Stimulated activated naive B cell treated with anti-CD40 and anti-IgM and Interleukin-4, amounts not matched to agents 10 μg/mL and 1 μg/mL and 100 μg/mL, for 72 hours (primary cell): Measurements from ENCODE around the gene EMP3.
"Not testable (repeated sequence)": the region's sequence is repeated elsewhere in the genome, so short reads cannot be mapped to it uniquely, and the experiment has no call there.

Source experiments
- ATAC-seq, 2 donors: fragments of 150-1000 bp; cut with Tn5 transposase; replicated peaks; 2 replicates each; pipeline ENCODE4 v1.10.0; 2021; ENCODE audit warnings: moderate library complexity in 1 of 2
- DNase-seq: peaks from one replicate; pipeline ENCODE4 v3.0.0; 2021
- H3K27ac Mint-ChIP-seq: one replicate; pipeline ENCODE4 v1.8.0; 2022; ENCODE audit warnings: mild to moderate bottlenecking, mixed read lengths
- H3K27me3 Mint-ChIP-seq, 2 donors: one replicate each; pipeline ENCODE4 v1.8.0; 2022; ENCODE audit warnings: mixed read lengths in 2 of 2
- H3K36me3 Mint-ChIP-seq, 2 donors: one replicate each; pipeline ENCODE4 v1.8.0; 2022; ENCODE audit warnings: mixed read lengths in 2 of 2, mild to moderate bottlenecking in 1 of 2
- H3K4me1 Mint-ChIP-seq, 2 donors: one replicate each; pipeline ENCODE4 v1.8.0; 2022; ENCODE audit warnings: mixed read lengths in 2 of 2, mild to moderate bottlenecking in 1 of 2
- H3K4me3 Mint-ChIP-seq, 2 donors: one replicate each; pipeline ENCODE4 v1.8.0; 2022; ENCODE audit warnings: mild to moderate bottlenecking in 2 of 2, mixed read lengths in 2 of 2, moderate library complexity in 1 of 2
- H3K9me3 Mint-ChIP-seq, 2 donors: one replicate each; pipeline ENCODE4 v1.8.0; 2022; ENCODE audit warnings: mixed read lengths in 2 of 2, mild to moderate bottlenecking in 1 of 2

EMP3 gene

GRCh38 chr19:48365602-48366001 lies 40.2 kb downstream of the EMP3 start:
- Mint-ChIP-seq H3K27ac (peak overlapping the region; percentile 95), H3K36me3 (no peaks in the 10 kb centered on the region), H3K27me3 (no peaks in the 10 kb centered on the region), H3K4me1 (peaks cover 12 to 29% of the 10 kb centered on the region in 2 donors), H3K9me3 (no peaks in the 10 kb centered on the region), H3K4me3 (peak overlapping the region in 1 of 2 donors; percentile 92)
- ATAC-seq (no peak), DNase-seq (no peak)

DNA sequence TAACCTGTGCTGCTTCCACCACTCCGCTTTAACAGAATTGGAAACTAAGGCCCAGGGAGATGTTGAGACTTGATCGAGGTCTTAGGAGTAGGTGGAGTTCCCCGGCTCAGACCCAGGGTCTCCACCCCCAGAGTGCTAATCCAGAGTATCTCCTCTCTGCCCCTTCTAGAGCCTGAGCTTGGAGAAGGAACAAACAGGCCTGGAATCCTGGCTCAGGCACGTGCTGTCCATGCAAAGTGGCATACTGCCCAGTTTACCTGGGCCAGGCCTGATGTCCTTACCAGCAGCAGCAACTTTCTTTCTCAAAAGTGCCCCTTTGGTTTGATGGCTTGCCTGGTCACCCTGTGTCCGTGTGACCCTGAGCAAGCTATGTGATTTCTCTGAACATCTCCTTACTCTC lies 42.5 kb downstream of the EMP3 start:
- Mint-ChIP-seq H3K4me1 (peaks cover 10 to 25% of the 10 kb centered on the region in 2 donors), H3K9me3 (no peaks in the 10 kb centered on the region), H3K4me3 (no peak overlapping the region), H3K27ac (no peak overlapping the region), H3K27me3 (peaks cover under 1 to 3% of the 10 kb centered on the region in 2 donors), H3K36me3 (no peaks in the 10 kb centered on the region)
- no peak for ATAC-seq
- DNase-seq: no peak

DNA sequence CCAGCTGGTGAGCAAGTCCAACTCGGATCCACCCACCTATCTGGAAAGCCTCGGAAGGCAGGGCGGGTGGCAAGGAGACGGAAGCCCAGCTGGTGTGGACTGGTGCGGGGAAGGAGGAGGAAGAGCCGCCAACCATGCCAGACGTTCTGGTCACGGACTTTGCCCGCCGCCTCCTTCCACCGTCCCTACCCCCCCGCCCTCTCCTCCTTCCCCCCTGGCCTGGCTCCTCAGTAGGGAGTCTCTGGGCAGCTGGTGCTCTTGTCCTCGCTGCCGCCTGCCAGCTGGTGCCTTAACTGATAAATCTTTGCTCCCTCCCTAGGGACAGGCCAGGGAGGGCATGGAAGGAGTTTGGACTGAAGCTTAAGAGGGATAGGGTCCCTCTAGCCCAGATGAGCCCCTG lies 43.6 kb downstream of the EMP3 start:
- H3K27ac Mint-ChIP-seq: no peak overlapping the region
- DNase-seq: no peak
- H3K4me1 Mint-ChIP-seq: peaks cover 6 to 15% of the 10 kb centered on the region in 2 donors
- H3K4me3 Mint-ChIP-seq: no peak overlapping the region
- ATAC-seq: no peak
- peaks cover 6 to 11% of the 10 kb centered on the region in 2 donors for H3K27me3 Mint-ChIP-seq
- no peaks in the 10 kb centered on the region for H3K9me3 Mint-ChIP-seq
- no peaks in the 10 kb centered on the region for H3K36me3 Mint-ChIP-seq

GRCh38 chr19:48370955-48371354 lies 45.6 kb downstream of the EMP3 start:
- no peaks in the 10 kb centered on the region for H3K9me3 Mint-ChIP-seq
- H3K4me1 Mint-ChIP-seq: no peaks in the 10 kb centered on the region
- ATAC-seq: no peak
- H3K36me3 Mint-ChIP-seq: no peaks in the 10 kb centered on the region
- H3K27me3 Mint-ChIP-seq: peaks cover 6 to 11% of the 10 kb centered on the region in 2 donors
- H3K4me3 Mint-ChIP-seq: no peak overlapping the region
- DNase-seq: no peak
- H3K27ac Mint-ChIP-seq: no peak overlapping the region

GRCh38 chr19:48371367-48371766 lies 46.0 kb downstream of the EMP3 start:
- H3K4me1 Mint-ChIP-seq: no peaks in the 10 kb centered on the region
- no peak for ATAC-seq
- no peak for DNase-seq
- no peaks in the 10 kb centered on the region for H3K9me3 Mint-ChIP-seq
- H3K36me3 Mint-ChIP-seq: no peaks in the 10 kb centered on the region
- H3K27me3 Mint-ChIP-seq: peaks cover 6 to 11% of the 10 kb centered on the region in 2 donors
- no peak overlapping the region for H3K27ac Mint-ChIP-seq
- no peak overlapping the region for H3K4me3 Mint-ChIP-seq

DNA sequence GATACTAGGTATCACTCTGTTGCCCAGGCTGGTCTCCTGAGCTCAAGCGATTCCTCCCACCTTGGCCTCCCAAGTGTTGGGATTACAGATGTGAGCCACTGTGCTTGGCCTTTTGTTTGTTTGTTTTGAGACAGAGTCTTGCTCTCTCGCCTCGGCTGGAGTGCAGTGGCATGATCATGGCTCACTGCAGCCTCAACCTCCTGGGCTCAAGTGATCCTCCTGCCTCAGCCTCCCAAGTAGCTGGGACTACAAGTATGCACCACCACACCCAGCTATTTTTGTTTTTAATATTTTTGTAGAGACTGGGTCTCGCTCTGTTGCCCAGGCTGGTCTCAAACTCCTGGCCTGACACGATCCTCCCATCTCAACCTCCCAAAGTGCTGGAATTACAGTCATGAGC lies 46.4 kb downstream of the EMP3 start:
- peaks cover 6 to 11% of the 10 kb centered on the region in 2 donors for H3K27me3 Mint-ChIP-seq
- H3K4me3 Mint-ChIP-seq, H3K4me1 Mint-ChIP-seq, H3K9me3 Mint-ChIP-seq, H3K27ac Mint-ChIP-seq, ATAC-seq, H3K36me3 Mint-ChIP-seq, DNase-seq: not testable (repeated sequence)

DNA sequence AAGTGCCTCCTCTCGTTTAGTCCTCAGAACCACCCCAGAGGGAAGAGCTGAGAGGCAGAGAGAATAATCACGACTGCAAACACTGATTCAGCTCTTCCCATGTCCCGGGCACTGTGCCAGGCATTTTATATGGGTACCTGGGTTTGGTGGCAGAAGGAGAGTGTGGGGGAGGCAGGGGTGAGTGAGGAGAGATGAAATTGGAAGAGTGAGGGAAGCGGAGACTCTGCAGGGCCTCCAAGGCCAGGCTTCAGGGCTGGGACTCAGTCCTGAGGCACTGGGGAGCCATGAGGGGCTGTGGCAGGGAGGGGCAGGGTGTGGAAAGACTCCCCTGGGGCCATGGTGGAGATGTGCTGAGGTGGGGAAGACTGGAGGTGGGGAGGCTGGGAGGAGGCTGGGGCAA lies 47.6 kb downstream of the EMP3 start:
- Mint-ChIP-seq H3K36me3 (no peaks in the 10 kb centered on the region), H3K27me3 (peaks cover 6 to 11% of the 10 kb centered on the region in 2 donors), H3K27ac (peak overlapping the region; percentile 66), H3K4me3 (no peak overlapping the region), H3K4me1 (no peaks in the 10 kb centered on the region), H3K9me3 (no peaks in the 10 kb centered on the region)
- DNase-seq: no peak
- no peak for ATAC-seq

- ATAC-seq: no peak
- Mint-ChIP-seq H3K4me3 (no peak overlapping the region), H3K9me3 (no peaks in the 10 kb centered on the region), H3K36me3 (no peaks in the 10 kb centered on the region), H3K27me3 (peaks cover 6 to 11% of the 10 kb centered on the region in 2 donors), H3K27ac (no peak overlapping the region), H3K4me1 (no peaks in the 10 kb centered on the region)
- DNase-seq: no peak
Measured at GRCh38 chr19:48373567-48373966, 48.2 kb downstream of the EMP3 start.

- DNase-seq: no peak
- H3K4me1 Mint-ChIP-seq: peaks cover 0 to 4% of the 10 kb centered on the region in 2 donors
- H3K4me3 Mint-ChIP-seq: no peak overlapping the region
- H3K36me3 Mint-ChIP-seq: peaks cover 3 to 14% of the 10 kb centered on the region in 2 donors
- H3K9me3 Mint-ChIP-seq: no peaks in the 10 kb centered on the region
- peaks cover 2 to 5% of the 10 kb centered on the region in 2 donors for H3K27me3 Mint-ChIP-seq
- no peak for ATAC-seq
- no peak overlapping the region for H3K27ac Mint-ChIP-seq
Measured at GRCh38 chr19:48378194-48378570, 52.8 kb downstream of the EMP3 start.

- H3K4me1 Mint-ChIP-seq: peaks cover 0 to 4% of the 10 kb centered on the region in 2 donors
- no peak for ATAC-seq
- H3K27ac Mint-ChIP-seq: no peak overlapping the region
- DNase-seq: no peak
- H3K9me3 Mint-ChIP-seq: no peaks in the 10 kb centered on the region
- H3K36me3 Mint-ChIP-seq: peaks cover 9 to 21% of the 10 kb centered on the region in 2 donors
- no peak overlapping the region for H3K4me3 Mint-ChIP-seq
- H3K27me3 Mint-ChIP-seq: no peaks in the 10 kb centered on the region
Measured at GRCh38 chr19:48379058-48379457, 53.7 kb downstream of the EMP3 start.
